GM12878 (cell line): ENCODE results near the gene HYCC2. TPM values are rescaled to one million over a fixed set of nuclear protein-coding genes. Genes with fewer than 3 reads are reported as not detected.

Experiments used
- ATAC-seq: fragments of 200-7000 bp; cut with Tn5 transposase; 3 replicates; pipeline ENCODE4 v1.9.1; 2020; ENCODE audit warnings: mild to moderate bottlenecking, moderate library complexity
- BruUV-seq: library from RNA; stranded (reverse); fragments of 400-500 nt; replicated peaks from 2 replicates; lab custom pipeline; 2021; lab: Mats Ljungman, UMichigan
- CTCF ChIA-PET: fragments of 300-600 bp; sonication (Branson Sonifier 250); formaldehyde crosslinking; extraction: SDS; loops from one replicate; lab custom pipeline; 2021; ENCODE audit warnings: inconsistent platforms; lab: Yijun Ruan, JAX
- POLR2A ChIA-PET: fragments of 350-600 bp; formaldehyde crosslinking; extraction: SDS; loops from one replicate; lab custom pipeline; 2021; ENCODE audit warnings: inconsistent platforms; lab: Charles Lee
- RAD21 ChIA-PET: fragments of 300-600 bp; sonication (Branson Sonifier 250); formaldehyde crosslinking; loops from one replicate; lab custom pipeline; 2023; ENCODE audit warnings: antibody characterized with exemption; ENCODE audit not compliant: unreplicated experiment; lab: Charles Lee
- SMC1A ChIA-PET: fragments of 300-600 bp; sonication (Branson Sonifier 250); formaldehyde crosslinking; loops from one replicate; lab custom pipeline; 2023; ENCODE audit not compliant: unreplicated experiment, uncharacterized antibody; lab: Charles Lee
- DNase-seq: peaks from one replicate; pipeline ENCODE4 v3.0.0-alpha.2; 2011; ENCODE audit warnings: low read depth, low spot score
- FAIRE-seq: peaks from 3 replicates; lab custom pipeline; 2011; peaks lifted over from hg19 to GRCh38; lab: Jason Lieb, UNC
- H2AFZ ChIP-seq: 2 replicates; pipeline ENCODE4 v1.6.0; 2011; ENCODE audit warnings: low read depth, low read length, control low read depth; ENCODE audit not compliant: control insufficient read depth
- H3K27ac ChIP-seq: 2 replicates; pipeline ENCODE4 v1.5.1; 2011; ENCODE audit warnings: control low read depth; ENCODE audit not compliant: control insufficient read depth, insufficient read depth
- H3K27me3 ChIP-seq, 2 experiments: replicated peaks in 1 of 2; 2 replicates each; pipeline versions ENCODE4 v1.6.0 to v1.6.1; 2011; ENCODE audit warnings: low read length in 1 of 2; ENCODE audit not compliant: control insufficient read depth in 2 of 2, insufficient read depth in 2 of 2
- H3K36me3 ChIP-seq, 2 experiments: 2 replicates each; pipeline ENCODE4 v1.5.1; 2011; ENCODE audit warnings: low read length in 1 of 2; ENCODE audit not compliant: control insufficient read depth in 2 of 2, insufficient read depth in 2 of 2
- H3K4me1 ChIP-seq: 2 replicates; pipeline ENCODE4 v1.6.1; 2011; ENCODE audit warnings: mild to moderate bottlenecking, low read length, moderate library complexity, mixed read lengths; ENCODE audit not compliant: control insufficient read depth, insufficient read depth
- H3K4me2 ChIP-seq: 2 replicates; pipeline ENCODE4 v1.6.0; 2011; ENCODE audit warnings: control low read depth; ENCODE audit not compliant: control insufficient read depth, insufficient read depth
- H3K4me3 ChIP-seq: fragments of 200-600 bp; sonication (generic); 2 replicates; pipeline ENCODE4 v1.5.1; 2016
- H3K79me2 ChIP-seq: 2 replicates; pipeline ENCODE4 v1.6.0; 2011; ENCODE audit warnings: low read length; ENCODE audit not compliant: control insufficient read depth, insufficient read depth
- H3K9ac ChIP-seq: 2 replicates; pipeline ENCODE4 v1.8.0; 2011; ENCODE audit warnings: low read length, control low read depth, mixed read lengths; ENCODE audit not compliant: control insufficient read depth, insufficient read depth
- H3K9me3 ChIP-seq: replicated peaks from 3 replicates; pipeline ENCODE4 v1.5.1; 2011; ENCODE audit warnings: mild to moderate bottlenecking, low read length; ENCODE audit not compliant: control insufficient read depth, insufficient read depth
- H4K20me1 ChIP-seq: 2 replicates; pipeline ENCODE4 v1.6.0; 2011; ENCODE audit not compliant: control insufficient read depth, insufficient read depth
- FOS ChIP-seq: IDR thresholded peaks from 3 replicates; pipeline ENCODE4 v1.6.1; 2011; ENCODE audit warnings: borderline replicate concordance; ENCODE audit not compliant: insufficient read length; ENCODE audit errors: extremely low read depth
- IRF4 ChIP-seq: IDR thresholded peaks from 2 replicates; pipeline ENCODE4 v1.6.1; 2011; ENCODE audit warnings: low read depth, low read length
- KLF5 ChIP-seq: fragments of 450-650 bp; IDR thresholded peaks from 2 replicates; pipeline ENCODE4 v1.6.1; 2014; ENCODE audit warnings: mild to moderate bottlenecking; ENCODE audit not compliant: partially characterized antibody
- MXI1 ChIP-seq: fragments of 150-350 bp; IDR thresholded peaks from 2 replicates; pipeline ENCODE4 v1.6.1; 2011; ENCODE audit warnings: low read depth, mild to moderate bottlenecking, inconsistent platforms, low read length, improper control_type of control experiment
- RELA ChIP-seq: fragments of 450-650 bp; IDR thresholded peaks from 2 replicates; pipeline ENCODE4 v1.8.0; 2014; ENCODE audit warnings: borderline replicate concordance; ENCODE audit not compliant: partially characterized antibody
- WGBS: methylation state at CpG from one replicate; pipeline ENCODE4 v1.1.6; 2016; ENCODE audit warnings: low lambda C conversion rate; ENCODE audit not compliant: insufficient replicate concordance, insufficient coverage; ENCODE audit errors: missing lambda C conversion rate; 5-methylcytosine and 5-hydroxymethylcytosine counted together
- in situ Hi-C: fragments of 300-500 bp; cut with MboI; formaldehyde crosslinking; loops from 9 replicates; pipeline ENCODE4 v1.14.3; 2018; ENCODE audit warnings: mixed read lengths
- intact Hi-C: fragments of 100-400 bp; cut with micrococcal nuclease; formaldehyde crosslinking; loops from one replicate; pipeline ENCODE4 v1.14.2; 2022; ENCODE audit not compliant: unreplicated experiment
- polyA plus RNA-seq, 11 experiments: library from polyadenylated mRNA; depleted of rRNA in 4 of 11; unstranded in 6 of 11; stranded (reverse) in 5 of 11; fragments of >200 nt; fragmentation: Nextera tagmentation in 4 of 11; fragmentation: Illumina TruSeq in 1 of 11; extraction: Ambion mirVana in 4 of 11; extraction: Trizol in 1 of 11; gene quantifications; 1 replicate in 1 of 11; 2 replicates in 10 of 11; pipeline versions ENCODE4 v1.2.1 to v1.2.3, GENCODE V29; 2011 to 2016; ENCODE audit warnings: inconsistent platforms in 2 of 11, missing spikeins in 2 of 11, low read depth in 1 of 11
- total RNA-seq, 4 experiments: library from RNA; depleted of rRNA in 3 of 4; stranded (reverse); fragments of >200 nt in 3 of 4; fragmentation: Illumina TruSeq in 1 of 4; extraction: Trizol in 1 of 4; gene quantifications; 2 replicates each; pipeline versions ENCODE4 v1.2.1 to v1.2.3, GENCODE V29; 2013 to 2021
- TF ChIP-seq, protein P1 (sequence below): fragments of 450-650 bp; IDR thresholded peaks from 2 replicates; pipeline ENCODE4 v1.6.1; 2018; ENCODE audit warnings: borderline replicate concordance, mild to moderate bottlenecking; ENCODE audit not compliant: partially characterized antibody
- TF ChIP-seq, protein P2 (sequence below): fragments of 150-350 bp; IDR thresholded peaks from 2 replicates; pipeline ENCODE4 v1.6.1; 2016; ENCODE audit warnings: low read depth, low read length
- TF ChIP-seq, protein P3 (sequence below): IDR thresholded peaks from 2 replicates; pipeline ENCODE4 v1.6.1; 2012; ENCODE audit warnings: low read depth, low read length, improper control_type of control experiment

HYCC2 gene
- total and polyA plus RNA-seq, 10 of the 15 experiments (the other 5 are each of a cell fraction or from before 2014, with no cell fraction given): 3.4 to 17.4 (median 8.0) TPM

DNA sequence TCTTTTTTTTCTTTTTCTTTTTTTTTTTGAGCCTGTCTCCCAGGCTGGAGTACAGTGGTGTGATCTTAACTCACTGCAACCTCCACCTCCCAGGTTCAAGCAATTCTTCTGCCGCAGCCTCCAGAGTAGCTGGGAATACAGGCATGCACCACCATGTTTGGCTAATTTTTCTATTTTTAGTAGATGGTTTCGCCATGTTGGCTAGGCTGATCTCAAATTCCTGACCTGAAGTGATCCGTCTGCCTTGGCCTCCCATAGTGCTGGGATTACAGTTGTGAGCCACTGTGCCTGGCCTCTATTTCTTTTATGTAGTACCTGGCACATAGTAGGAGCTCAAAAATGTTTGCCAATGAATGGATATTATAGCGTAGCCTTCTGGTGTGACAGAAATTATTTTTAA is 37.7 kb upstream of the HYCC2 start:
- ChIA-PET POLR2A (interaction anchor here (0.6 kb wide), 1 partner anchor 23 kb away, joined by 3 read pairs; no protein-coding TSS in a partner anchor), CTCF (interaction anchor here (0.6 to 2.5 kb wide), 3 partner anchors 41 to 146 kb away, joined by 4 to 8 read pairs (median 6); no protein-coding TSS in a partner anchor)
- no TSS peak for BruUV-seq

More for the DNA sequence above, 37.7 kb upstream of the HYCC2 start:
- Histone ChIP-seq H3K36me3 (no peaks in the 10 kb centered on the region), H4K20me1 (no peaks in the 10 kb centered on the region), H3K79me2 (peaks cover 2% of the 10 kb centered on the region; the same call in 1 of the 2 replicates), H3K4me1 (no peaks in the 10 kb centered on the region), H2AFZ (no peak overlapping the region), H3K9me3 (no peaks in the 10 kb centered on the region), H3K27me3 (no peaks in the 10 kb centered on the region), H3K27ac (no peak overlapping the region), H3K4me2 (no peak overlapping the region), H3K9ac (no peak overlapping the region), H3K4me3 (no peak overlapping the region)
- RAD21 ChIA-PET: no interaction called here
- in situ Hi-C loops: no loop called here
- FAIRE-seq: no peak
- DNase-seq: no peak
- SMC1A ChIA-PET: no interaction called here
- intact Hi-C loops: no loop called here
- ATAC-seq: no peak
- 98% methylated on average over 4 of the region's 4 CpGs for WGBS
- no peak for TF ChIP-seq RELA
- TF ChIP-seq KLF5: no peak
- TF ChIP-seq, protein P1, sequence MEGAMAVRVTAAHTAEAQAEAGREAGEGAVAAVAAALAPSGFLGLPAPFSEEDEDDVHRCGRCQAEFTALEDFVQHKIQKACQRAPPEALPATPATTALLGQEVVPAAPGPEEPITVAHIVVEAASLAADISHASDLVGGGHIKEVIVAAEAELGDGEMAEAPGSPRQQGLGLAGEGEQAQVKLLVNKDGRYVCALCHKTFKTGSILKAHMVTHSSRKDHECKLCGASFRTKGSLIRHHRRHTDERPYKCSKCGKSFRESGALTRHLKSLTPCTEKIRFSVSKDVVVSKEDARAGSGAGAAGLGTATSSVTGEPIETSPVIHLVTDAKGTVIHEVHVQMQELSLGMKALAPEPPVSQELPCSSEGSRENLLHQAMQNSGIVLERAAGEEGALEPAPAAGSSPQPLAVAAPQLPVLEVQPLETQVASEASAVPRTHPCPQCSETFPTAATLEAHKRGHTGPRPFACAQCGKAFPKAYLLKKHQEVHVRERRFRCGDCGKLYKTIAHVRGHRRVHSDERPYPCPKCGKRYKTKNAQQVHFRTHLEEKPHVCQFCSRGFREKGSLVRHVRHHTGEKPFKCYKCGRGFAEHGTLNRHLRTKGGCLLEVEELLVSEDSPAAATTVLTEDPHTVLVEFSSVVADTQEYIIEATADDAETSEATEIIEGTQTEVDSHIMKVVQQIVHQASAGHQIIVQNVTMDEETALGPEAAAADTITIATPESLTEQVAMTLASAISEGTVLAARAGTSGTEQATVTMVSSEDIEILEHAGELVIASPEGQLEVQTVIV: no peak
- TF ChIP-seq, protein P2, sequence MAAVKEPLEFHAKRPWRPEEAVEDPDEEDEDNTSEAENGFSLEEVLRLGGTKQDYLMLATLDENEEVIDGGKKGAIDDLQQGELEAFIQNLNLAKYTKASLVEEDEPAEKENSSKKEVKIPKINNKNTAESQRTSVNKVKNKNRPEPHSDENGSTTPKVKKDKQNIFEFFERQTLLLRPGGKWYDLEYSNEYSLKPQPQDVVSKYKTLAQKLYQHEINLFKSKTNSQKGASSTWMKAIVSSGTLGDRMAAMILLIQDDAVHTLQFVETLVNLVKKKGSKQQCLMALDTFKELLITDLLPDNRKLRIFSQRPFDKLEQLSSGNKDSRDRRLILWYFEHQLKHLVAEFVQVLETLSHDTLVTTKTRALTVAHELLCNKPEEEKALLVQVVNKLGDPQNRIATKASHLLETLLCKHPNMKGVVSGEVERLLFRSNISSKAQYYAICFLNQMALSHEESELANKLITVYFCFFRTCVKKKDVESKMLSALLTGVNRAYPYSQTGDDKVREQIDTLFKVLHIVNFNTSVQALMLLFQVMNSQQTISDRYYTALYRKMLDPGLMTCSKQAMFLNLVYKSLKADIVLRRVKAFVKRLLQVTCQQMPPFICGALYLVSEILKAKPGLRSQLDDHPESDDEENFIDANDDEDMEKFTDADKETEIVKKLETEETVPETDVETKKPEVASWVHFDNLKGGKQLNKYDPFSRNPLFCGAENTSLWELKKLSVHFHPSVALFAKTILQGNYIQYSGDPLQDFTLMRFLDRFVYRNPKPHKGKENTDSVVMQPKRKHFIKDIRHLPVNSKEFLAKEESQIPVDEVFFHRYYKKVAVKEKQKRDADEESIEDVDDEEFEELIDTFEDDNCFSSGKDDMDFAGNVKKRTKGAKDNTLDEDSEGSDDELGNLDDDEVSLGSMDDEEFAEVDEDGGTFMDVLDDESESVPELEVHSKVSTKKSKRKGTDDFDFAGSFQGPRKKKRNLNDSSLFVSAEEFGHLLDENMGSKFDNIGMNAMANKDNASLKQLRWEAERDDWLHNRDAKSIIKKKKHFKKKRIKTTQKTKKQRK: no peak
- TF ChIP-seq MXI1: no peak
- no peak for TF ChIP-seq IRF4
- TF ChIP-seq, protein P3, sequence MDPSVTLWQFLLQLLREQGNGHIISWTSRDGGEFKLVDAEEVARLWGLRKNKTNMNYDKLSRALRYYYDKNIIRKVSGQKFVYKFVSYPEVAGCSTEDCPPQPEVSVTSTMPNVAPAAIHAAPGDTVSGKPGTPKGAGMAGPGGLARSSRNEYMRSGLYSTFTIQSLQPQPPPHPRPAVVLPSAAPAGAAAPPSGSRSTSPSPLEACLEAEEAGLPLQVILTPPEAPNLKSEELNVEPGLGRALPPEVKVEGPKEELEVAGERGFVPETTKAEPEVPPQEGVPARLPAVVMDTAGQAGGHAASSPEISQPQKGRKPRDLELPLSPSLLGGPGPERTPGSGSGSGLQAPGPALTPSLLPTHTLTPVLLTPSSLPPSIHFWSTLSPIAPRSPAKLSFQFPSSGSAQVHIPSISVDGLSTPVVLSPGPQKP: no peak
- TF ChIP-seq FOS: no peak
